Measurements from ENCODE around the gene PRKCE.
"Not testable (repeated sequence)": the region's sequence is repeated elsewhere in the genome, so short reads cannot be mapped to it uniquely, and the experiment has no call there.

PRKCE gene

DNA sequence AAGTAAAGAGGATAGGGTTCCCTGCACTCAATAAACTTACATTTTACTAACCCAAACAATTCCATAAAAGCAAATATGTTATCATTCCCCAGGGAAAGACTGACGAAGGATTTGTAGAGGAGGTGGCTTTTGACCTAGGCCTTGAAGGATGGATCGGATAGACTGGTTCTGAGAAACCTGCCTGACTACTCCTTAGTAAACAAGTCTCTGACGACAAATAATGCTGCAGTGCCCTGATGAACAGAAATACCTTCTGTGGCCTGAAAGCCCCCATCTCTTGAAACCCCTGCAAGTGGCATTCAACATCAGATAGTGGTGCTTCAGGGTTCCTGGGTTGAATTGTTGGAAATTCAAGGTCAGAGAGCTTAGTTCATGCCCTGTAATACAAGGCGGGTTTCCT, 19.2 kb downstream of the PRKCE start:
- no peak for DNase-seq

DNA sequence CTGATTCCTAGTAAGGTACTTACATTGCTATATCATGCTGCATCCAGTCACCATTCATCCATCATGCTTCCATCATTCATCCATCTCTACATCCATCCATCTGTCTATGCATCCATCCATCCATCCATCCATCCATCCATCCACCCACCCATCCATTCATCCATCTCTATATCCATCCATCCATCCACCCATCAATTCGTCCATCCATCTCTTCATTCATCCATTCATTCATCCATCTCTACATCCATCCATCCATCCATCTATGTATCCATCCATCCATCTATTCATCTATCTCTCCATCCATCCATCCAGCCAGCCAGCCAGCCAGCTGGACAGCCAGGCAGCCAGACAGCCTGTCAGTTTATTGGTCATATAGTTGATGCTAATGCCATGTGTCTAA, 20.7 kb downstream of the PRKCE start:
- DNase-seq = no peak

DNA sequence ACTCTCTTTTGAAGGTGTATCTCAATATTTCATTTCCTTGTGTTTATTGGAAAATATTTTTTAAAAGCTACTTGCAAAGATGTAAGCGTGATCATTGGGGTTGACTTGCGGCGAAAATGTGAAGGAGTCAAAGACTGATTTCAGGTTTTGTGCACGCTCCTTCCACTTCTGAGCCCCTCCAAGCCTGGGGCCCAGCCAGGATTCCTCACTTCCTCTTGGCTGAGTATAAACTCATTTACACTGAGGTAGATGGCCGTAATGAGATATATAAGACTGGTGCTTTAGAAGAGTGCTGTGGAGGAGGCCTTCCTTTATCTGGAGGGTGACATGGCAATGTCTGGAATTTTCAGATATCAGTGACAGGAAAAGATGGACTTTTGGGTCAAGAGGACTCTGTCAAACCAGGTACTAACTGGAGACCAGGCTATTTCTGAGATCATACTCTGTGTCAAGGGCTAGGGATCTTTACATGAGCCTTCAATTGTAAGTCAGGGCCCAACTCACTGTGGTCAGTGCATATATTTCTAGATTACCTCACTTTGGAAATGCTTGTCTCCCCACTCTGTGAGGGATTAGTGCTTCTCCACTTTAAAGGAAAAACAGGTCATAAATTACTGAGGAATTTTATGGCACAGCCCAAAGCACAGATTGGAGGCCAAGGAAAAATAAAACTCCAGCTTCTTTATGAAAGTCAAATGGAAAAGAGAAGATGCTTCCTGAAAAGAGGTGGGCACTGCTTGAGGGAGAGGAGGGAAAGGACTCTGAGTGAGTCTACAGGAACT, 22.8 kb downstream of the PRKCE start:
- DNase-seq = no peak

DNA sequence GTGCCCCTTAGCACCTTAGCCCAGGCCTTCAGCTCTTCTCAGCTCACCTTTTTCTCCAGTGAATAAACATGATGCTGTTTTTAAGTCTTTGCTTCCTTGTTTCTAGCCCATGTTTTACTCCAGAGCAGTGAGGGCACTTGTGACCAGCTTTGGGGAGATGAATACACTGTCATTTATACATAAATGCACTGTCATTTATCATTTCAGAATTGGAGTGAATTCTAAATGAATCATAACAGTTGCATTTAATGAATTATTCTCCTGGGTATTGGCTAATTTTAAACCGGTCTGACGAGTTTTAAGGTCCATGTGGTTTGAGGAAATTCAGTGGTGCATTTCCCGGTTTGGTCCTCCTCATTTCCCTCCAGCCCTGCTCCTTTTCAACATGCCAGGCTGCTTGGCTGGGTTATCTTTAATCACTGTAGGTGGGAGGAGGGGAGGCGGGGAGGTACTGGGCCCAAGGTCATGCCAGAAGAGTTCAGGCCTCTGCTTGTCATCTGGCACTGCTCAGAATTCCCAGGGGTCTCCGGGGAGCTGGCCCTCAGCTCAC, 23.9 kb downstream of the PRKCE start:
- no peak for DNase-seq

DNA sequence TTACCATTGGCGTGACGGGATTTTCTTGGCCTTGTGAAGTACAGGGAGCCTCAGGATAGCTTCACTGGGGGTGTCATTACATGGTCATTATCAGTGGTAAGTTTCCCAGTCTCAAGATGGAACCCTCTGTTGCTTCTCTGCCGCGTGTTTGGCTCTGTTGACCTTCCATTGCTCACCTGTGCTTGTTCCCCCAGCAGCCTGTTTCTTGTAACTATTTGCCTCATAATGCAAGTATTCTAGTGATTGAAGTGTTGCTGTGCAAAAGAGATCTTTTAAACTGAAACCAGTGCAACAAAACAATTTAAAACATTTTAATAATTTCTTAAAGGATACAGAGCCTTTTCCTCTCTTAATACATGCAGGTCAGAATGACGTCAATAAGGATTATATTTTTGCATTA, 24.6 kb downstream of the PRKCE start:
- DNase-seq = no peak

DNA sequence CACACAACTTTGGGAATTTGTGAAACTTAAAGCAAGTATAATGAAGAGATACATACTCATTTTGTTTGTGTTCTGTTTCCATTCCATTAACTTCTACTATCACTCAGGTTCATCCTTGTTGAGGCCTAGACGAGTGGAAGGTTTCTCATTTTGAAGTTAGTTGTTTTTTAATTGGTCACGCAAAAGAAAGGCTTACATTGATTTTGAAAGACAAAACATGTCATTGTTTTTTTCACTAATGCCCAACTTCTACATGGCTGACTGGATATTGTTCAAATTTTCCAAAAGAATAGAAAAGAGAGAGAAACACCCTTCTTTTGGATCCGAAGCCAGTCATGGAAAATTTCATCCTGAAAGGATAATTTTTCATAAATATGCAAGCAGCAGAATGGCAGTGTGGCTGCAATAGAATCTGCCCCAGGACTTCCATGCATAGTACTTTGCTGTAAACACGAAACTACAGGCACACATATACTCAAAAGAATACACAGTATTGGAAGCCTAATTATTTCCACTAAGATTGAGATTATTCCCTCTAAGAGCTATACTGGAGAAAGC, 27.4 kb downstream of the PRKCE start:
- DNase-seq = no peak

DNA sequence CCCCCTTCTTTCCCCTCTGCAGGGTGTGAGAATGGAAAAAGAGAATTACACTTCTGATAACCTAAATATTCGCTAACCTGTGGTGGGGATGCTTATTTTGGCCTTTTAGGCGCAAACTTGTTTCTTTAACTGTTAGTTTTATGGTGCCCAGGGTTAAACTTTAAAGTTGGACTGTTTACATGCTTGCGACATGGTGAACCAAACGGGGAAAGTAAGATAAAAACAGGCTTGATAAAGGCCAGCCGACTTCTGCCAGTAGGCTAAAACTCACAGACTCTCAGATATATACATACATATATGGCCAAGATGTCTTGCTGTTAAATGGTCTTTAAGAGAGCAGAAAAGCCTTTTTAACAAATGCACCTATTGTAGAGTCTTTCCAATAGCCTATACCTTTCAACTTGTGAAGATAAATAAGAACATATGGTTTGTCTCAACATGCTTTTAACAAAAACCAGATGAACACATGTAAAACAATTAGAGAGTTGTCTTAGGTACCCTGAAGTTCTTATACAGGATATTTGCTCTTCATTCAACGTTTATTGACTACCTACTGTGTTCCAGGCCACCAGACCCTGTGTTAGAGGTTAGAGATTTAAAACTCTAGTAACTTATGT, 29.0 kb downstream of the PRKCE start:
- DNase-seq = no peak

DNA sequence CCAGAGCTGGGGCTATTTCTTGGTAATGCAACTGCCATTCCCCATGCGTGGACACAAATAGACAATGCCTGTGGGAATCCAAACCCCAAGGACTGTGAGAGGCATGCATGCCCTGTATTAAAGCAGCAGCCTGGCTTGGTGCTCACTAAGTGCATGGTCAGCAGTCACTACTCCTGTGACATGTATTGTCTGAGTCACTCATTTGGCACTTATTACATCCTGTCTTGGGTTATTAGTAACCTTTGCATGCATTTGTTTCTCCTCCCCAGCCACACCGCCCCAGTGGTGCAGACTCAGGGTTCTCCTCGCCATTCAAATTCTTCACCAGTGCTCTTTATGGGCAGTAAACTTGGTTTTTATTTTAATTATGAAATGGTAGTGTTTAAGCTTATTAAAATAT, 30.2 kb downstream of the PRKCE start:
- DNase-seq = no peak

DNA sequence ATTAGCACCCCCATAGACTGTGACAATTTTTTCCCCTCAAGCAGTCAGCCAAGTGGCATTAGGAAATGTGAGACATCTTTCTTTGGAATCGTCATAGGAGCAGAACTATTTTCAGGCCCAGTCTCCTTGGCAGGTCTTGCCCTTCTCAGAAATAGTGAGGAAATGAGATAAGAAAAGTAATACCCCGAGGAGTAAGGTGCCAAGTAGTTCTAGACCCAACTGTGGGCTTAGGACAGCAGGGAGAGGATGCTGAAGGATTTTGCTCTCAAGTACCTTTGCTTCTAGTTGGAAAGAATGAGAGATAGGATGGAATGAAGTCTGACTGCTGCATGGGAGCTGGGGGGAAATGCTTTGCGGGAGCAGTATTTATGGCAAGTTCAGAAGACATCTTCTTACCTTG, 31.8 kb downstream of the PRKCE start:
- no peak for DNase-seq

DNA sequence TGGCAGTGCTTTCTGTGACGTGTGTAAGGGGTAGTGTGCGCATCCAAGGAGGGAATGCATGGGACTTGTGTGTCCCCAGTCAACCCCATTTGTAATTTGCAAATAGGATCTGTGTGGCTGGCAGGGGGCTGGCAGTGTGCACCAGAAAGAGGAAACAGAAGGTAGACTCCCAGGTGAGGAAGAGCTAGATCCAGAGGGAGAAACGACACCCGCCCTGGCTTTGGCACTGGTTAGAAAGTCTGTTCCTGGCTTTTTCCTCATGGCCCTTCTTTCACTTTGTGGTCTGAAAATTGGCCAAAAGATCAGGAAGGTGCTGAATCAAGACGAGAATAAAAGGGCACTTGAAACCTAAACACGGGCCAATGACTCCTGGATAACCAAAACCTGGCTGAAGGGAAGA, 33.3 kb downstream of the PRKCE start:
- no peak for DNase-seq

DNA sequence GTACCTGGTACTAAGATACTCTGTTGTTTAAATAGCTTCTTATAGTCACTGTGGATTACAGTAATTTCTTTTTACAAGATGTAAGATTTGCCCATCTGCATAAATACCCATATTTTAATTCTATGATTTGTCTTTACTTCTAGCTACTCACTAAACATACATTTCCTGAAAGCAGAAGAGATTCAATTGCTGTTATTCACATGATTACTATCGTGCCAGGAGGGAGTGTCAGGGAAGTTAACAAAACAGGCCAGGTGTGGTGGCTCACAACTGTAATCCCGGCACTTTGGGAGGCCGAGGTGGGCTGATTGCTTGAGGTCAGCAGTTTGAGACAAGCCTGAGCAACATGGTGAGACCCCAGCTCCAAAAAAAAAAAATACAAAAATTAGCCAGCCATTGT, 33.8 kb downstream of the PRKCE start:
- DNase-seq = no peak

DNA sequence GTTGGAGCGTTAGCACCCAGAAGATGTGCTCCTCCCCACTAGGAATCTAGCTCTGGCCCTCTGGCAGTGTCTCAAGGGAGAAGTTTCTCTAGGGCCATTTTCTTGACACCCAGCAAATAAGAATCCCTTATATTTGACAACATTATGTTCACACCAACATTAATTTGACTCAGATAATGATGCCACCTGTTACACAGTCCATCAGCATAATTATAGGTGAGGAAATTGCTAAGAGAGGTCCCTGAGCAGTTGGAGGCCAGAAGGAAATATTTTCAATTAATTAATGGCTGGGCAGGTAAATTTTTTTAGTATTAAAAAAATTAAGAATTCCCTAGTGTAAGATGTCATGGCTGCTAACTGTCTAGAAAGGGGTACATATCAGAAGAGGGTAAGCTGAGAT, 36.5 kb downstream of the PRKCE start:
- no peak for DNase-seq

DNA sequence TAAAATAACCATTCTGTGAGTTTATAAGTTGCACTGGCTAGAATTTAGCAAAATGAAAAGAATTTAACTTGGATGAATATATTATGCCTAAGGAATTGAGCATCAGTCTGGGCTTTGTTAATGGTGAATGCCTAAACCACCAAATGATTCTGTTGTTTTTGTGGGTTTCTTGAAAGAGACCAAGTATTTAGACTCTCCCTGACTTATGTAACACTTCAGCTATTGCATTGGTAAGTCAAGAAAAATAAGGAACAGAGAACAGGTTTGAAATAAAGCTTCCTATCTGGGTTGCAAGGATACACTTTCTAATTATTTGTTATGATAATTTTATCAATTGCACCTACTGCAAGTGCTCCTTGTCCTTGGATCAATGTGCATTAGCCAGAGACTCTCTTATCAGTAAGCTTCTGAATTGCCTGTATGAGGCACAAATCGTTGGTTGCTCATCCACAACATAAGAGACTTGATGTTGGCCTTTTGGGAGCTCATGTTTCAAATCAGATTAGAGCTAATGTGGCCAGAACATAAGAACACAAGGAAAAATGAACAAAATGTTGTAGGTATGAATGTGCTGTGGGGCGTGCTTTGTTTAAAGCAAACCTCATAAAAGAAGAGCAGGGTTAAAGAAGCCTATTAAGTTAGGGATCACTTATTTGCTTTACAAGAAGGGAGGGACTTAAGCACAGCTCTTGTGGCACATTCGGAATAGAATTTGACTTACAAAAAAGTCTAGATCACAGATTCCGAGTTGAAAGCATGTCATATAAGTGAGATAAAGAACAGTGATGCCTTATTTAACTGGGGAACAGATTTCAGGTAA, 37.2 kb downstream of the PRKCE start:
- no peak for DNase-seq

DNA sequence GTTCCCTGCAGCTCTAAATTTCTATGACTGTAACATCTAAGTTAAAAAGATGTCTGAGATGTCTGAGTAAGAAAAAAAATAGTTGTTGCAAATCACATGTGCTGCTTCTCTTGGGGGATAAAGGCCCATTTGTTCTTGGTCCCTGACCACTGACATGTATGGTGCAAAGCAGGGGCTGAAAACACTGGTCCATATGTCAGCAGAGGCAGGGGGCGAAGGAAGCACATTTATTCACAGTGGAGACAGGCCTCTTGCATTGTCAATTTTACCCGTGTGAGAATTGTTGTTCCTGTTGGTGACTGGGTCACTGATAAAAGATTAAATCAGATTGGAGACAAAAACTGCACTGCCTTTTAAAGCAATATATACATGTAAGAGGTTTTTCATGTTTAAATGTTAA, 38.8 kb downstream of the PRKCE start:
- no peak for DNase-seq

DNA sequence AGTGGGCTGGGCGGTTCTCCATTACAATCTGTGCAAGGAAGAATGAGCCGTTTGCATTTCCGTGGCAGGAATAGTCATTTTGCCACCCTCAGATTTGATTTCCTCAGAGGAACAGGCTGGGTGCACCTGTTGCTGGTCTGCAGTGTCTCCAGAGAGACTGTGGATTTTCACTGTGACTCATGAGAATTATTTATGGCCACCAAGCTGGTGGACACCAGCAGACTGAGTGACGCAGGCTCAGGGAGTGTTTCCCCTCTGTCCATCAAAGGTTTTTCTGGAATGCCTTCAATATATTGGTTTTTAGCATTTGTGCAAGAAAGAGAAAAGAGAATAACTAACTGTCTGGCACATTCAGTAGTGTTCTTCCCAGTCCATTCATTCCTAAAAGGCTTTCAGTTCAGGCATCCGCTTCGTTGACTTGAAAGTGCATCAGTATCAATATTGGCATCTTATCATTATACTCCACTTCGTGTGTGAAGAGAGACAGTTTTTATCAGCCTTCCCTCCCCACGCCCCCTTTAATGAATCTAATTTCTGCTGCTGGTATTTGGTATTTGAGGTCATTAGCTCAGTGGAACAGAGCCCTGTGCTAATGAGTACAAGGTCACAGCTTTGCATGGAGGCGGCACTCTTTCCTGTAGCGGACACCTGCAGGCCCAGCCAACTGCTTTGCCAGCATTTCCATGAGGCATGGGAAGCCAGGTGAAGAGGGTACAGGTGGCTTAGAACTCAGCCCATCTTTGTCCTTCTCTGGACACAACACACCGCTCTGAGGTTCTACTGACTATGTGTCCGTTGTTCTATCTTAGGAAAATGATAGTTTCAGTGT, 39.9 kb downstream of the PRKCE start:
- no peak for DNase-seq

DNA sequence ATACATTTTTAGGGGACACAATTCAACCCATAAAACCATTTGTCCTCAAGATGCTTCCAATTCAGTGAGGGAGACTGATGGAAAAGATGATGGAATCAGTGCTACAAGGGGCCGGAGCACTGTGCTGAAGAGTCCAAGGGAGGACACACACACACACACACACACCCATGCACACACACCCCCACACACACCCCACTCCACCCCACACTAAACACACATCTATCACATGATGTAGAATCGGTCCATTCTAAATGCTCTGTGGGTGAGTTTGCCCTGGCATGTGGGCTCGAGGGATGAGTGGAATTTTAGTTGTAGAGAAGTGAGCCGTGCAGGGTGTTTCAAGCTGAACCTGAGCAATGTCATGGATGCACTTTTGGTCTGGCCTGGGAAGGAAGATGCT, 41.1 kb downstream of the PRKCE start:
- no peak for DNase-seq

DNA sequence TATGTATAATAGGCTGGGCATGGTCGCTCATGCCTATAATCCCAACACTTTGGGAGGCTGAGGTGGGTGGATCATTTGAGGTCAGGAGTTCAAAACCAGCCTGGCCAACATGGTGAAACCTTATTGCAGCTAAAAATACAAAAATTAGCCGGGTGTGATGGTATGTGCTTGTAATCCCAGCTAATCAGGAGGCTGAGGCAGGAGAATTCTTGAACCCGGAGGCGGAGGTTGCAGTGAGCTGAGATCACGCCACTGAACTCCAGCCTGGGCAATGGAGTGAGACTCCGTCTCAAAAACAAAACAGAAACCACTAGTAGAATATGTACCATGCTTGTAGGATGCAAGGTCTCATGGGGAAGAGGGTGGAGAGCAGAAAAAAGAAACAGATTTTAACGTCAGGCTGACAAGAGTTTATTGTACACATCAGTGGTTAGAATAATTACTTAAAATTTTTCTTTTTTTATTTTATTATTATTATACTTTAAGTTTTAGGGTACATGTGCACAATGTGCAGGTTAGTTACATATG, 44.1 kb downstream of the PRKCE start:
- not testable (repeated sequence) for DNase-seq

DNA sequence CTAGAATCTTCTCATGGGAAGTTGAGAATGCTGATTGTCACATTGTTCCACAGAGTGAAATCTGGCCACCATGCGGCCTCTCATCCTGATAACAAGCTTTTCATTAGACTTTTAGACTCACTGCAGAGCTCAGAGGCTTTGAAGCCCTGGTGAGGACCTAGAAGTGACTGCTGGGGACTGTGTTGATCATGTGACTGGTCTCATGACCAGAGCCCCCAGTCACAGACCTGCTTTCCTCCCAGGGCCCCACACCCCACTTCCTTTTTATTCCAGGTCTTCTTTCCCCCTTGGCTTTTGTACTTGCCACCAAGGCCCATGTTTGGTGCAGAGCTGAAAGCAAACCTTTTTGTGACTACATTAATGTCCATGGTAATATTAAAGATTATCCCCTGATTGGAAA, 45.2 kb downstream of the PRKCE start:
- no peak for DNase-seq

DNA sequence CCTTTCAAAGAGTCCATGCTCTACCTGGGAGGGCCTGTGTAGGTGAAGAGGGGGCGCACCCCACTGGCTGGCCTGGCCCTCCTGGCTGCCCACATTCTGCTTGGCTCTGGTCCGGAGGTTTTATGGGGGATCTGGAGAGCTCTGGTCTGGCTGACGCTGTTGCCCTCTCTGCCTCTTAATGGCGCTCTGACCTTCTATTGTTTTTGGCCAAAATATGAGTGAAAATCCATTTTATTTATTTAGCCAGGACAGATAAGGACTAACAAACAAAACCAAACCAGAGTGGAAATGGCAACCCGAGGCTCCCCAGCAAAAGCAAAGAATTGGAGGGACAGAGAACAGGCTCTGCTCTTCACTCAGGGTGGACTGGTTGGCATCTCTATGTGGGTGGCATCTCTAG, 45.7 kb downstream of the PRKCE start:
- no peak for DNase-seq

DNA sequence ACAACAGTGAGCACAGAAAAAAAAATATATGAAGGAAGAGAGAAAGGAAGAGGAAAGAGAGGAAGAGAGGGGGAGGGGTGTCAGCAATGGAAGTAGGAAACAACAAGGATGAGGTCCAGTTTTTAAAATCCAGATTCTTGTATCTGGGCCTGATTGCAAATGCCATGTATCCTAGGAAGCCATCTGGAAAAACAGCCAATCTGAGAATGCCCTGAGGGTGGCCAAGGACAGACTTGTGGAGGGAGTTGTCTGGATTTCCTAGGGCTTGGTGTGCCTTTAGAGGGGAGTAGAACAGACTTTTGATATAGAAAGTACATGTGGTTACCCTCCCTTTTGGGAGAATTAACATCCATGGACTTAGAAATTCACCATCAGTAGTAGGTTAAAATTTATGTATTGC, 47.1 kb downstream of the PRKCE start:
- no peak for DNase-seq

DNA sequence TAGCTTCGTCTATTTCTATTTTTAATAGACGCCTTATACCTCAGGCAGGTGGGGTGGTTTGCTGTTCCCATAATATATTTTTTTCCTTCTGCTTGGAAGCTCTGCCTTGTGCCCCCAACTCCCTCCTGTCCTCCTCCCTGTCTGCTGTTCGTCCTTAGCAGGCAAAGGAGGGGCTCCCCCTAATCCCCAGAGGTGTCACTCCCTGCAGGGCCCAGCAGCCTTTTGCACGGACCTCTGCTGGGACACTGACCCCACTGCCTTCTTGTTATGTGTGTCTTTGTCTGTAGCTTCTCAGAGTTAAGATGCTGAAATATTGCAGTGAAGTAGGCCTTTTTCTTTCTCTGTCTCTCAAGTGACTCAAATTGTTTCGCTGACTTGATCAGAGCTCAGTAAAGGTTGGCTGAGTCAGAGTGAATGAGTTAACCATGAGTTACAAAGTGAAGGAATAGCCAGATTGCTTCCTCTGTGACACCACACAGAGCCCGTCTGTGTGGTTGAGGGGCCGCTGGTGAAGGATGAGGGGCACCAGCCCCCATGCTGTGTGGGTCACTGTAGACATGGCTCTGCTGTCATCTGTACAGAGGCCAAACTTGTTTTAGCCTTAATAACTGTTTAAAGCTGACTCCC, 47.7 kb downstream of the PRKCE start:
- no peak for DNase-seq
